K562 (cell line): Measurements from ENCODE around the gene SF3A2.

Experiments used
- ATF2 ChIP-seq: sonication (generic); formaldehyde crosslinking; IDR thresholded peaks from 2 replicates; pipeline ENCODE4 v1.8.1; 2022; ENCODE audit warnings: missing genetic modification reagents
- CBX2 ChIP-seq: fragments of 200-600 bp; sonication (generic); IDR thresholded peaks from one replicate; pipeline ENCODE4 v1.6.1; 2012; ENCODE audit warnings: mild to moderate bottlenecking, low read length, inconsistent platforms; ENCODE audit not compliant: insufficient read depth, poor library complexity, severe bottlenecking
- CTCF ChIP-seq, 3 experiments: IDR thresholded peaks in 2 of 3; conservative IDR thresholded peaks in 1 of 3; 2 replicates each; pipeline ENCODE4 v1.5.1; 2011 to 2012; ENCODE audit warnings: low read length in 3 of 3, mild to moderate bottlenecking in 3 of 3, control low read depth in 2 of 3, improper control_type of control experiment in 1 of 3, inconsistent platforms in 1 of 3, low read depth in 1 of 3, mixed read lengths in 1 of 3, moderate library complexity in 1 of 3; ENCODE audit not compliant: insufficient read depth in 2 of 3
- MAFK ChIP-seq: IDR thresholded peaks from 2 replicates; pipeline ENCODE4 v1.6.1; 2011; ENCODE audit warnings: low read length, improper control_type of control experiment
- POLR2A ChIP-seq: fragments of 450-650 bp; conservative IDR thresholded peaks from 2 replicates; pipeline ENCODE4 v1.6.1; 2016
- RCOR1 ChIP-seq, 2 experiments: IDR thresholded peaks; 2 replicates each; pipeline ENCODE4 v1.6.1; 2012; ENCODE audit warnings: low read depth in 2 of 2, low read length in 2 of 2, borderline replicate concordance in 1 of 2, improper control_type of control experiment in 1 of 2
- RUNX1 ChIP-seq: sonication (generic); IDR thresholded peaks from 2 replicates; pipeline ENCODE4 v1.6.1; 2016; ENCODE audit warnings: antibody characterized with exemption, low read depth
- TBL1XR1 ChIP-seq, 2 experiments: IDR thresholded peaks; 2 replicates each; pipeline ENCODE4 v1.6.1; 2012; ENCODE audit warnings: improper control_type of control experiment in 2 of 2, low read length in 2 of 2, mild to moderate bottlenecking in 1 of 2
- THRB ChIP-seq: fragments of 450-650 bp; formaldehyde crosslinking; conservative IDR thresholded peaks from 2 replicates; pipeline ENCODE4 v1.4.0; 2022; ENCODE audit warnings: mild to moderate bottlenecking, missing genetic modification characterization
- USF2 ChIP-seq: sonication (generic); formaldehyde crosslinking; IDR thresholded peaks from 2 replicates; pipeline ENCODE4 v1.5.0; 2020; ENCODE audit warnings: missing genetic modification reagents
- ZEB2 ChIP-seq: fragments of 450-650 bp; IDR thresholded peaks from 2 replicates; pipeline ENCODE4 v1.6.1; 2016
- ZNF24 ChIP-seq: fragments of 450-650 bp; IDR thresholded peaks from 2 replicates; pipeline ENCODE4 v1.6.1; 2016
- ZNF512 ChIP-seq: IDR thresholded peaks from 2 replicates; pipeline ENCODE4 v1.6.1; 2016; ENCODE audit warnings: missing genetic modification characterization, missing compliant biosample characterization

GRCh38 chr19:2230807-2231533, 5.7 kb upstream of the SF3A2 start:
- TF ChIP-seq ZNF512 (tag) (no peak), THRB (CRISPR knock-in tag) (no peak), ZNF24 (no peak), POLR2A (no peak; the same call in none of the 2 replicates), MAFK (no peak), ATF2 (no peak), TBL1XR1 (IDR thresholded peaks at IDR 0.05; ENCODE audit: low read length in 2 of 2) (no peak), ZEB2 (no peak), CBX2 (no peak), RCOR1 (IDR thresholded peaks at IDR 0.05; ENCODE audit: borderline replicate concordance in 1 of 2, low read depth in 2 of 2, low read length in 2 of 2) (no peak), CTCF (IDR thresholded peaks at IDR 0.05 in 2 of 3, conservative IDR thresholded peaks at IDR 0.05 in 1 of 3; ENCODE audit: insufficient read depth in 2 of 3, low read depth in 1 of 3, low read length in 3 of 3) (no peak), RUNX1 (no peak), USF2 (no peak)
